Measurements from ENCODE around the gene TCEA3. TPM values are rescaled to one million over a fixed set of nuclear protein-coding genes. Genes with fewer than 3 reads are reported as not detected.
A peak's percentile ranks its signal among the peaks of the same experiment; 100 is the strongest.

TCEA3 gene
- total RNA-seq, 4 donors from 2014 or later: 64.6 to 125 (median 104) TPM

- Histone ChIP-seq H3K4me3 (peak within 1 kb of the TSS; percentile 70 to 88 (median 86)), H3K4me1 (peaks cover 3 to 36% (median 5%) of the 10 kb centered on the region in 4 donors), H3K27ac (peak within 1 kb of the TSS; percentile 94 to 100 (median 96)), H3K27me3 (no peaks in the 10 kb centered on the region), H3K36me3 (peaks cover 0 to 20% (median 0%) of the 10 kb centered on the region in 3 donors), H3K9me3 (peaks cover 0 to 11% (median 0%) of the 10 kb centered on the region in 4 donors)
- no peak for TF ChIP-seq POLR2A (IDR thresholded peaks at IDR 0.05)
- no peak for TF ChIP-seq CTCF (IDR thresholded peaks at IDR 0.05)
- DNase-seq: peak; percentile 60 to 76 (median 62)
These were observed 55.1 kb downstream of the TCEA3 start, which contains the start of gene ZNF436 for GRCh38 chr1:23369335-23370013. Gene ZNF436 (minus strand): TSS chr1:23369836. CDS start chr1:23368005, 1,831 bp downstream.

GRCh38 chr1:23368562-23369334, 55.8 kb downstream of the TCEA3 start:
- peak overlapping the region; percentile 94 to 100 (median 96) for H3K27ac ChIP-seq
- peak overlapping the region; percentile 70 to 88 (median 86) for H3K4me3 ChIP-seq
- peaks cover 0 to 27% (median 0%) of the 10 kb centered on the region in 3 donors for H3K36me3 ChIP-seq
- H3K27me3 ChIP-seq: no peaks in the 10 kb centered on the region
- H3K4me1 ChIP-seq: peaks cover 3 to 36% (median 5%) of the 10 kb centered on the region in 4 donors
- peak; percentile 91 to 96 (median 93) for DNase-seq
- TF ChIP-seq CTCF (IDR thresholded peaks at IDR 0.05) (peak in 3 of 6 experiments; percentile 4 to 14 (median 8)), POLR2A (IDR thresholded peaks at IDR 0.05) (peak; percentile 88 to 92)
- H3K9me3 ChIP-seq: peaks cover 0 to 18% (median 0%) of the 10 kb centered on the region in 4 donors

GRCh38 chr1:23367791-23368561, 56.6 kb downstream of the TCEA3 start:
- TF ChIP-seq CTCF (IDR thresholded peaks at IDR 0.05) (no peak), POLR2A (IDR thresholded peaks at IDR 0.05) (peak; percentile 79 to 86)
- Histone ChIP-seq H3K27ac (peak overlapping the region; percentile 94 to 100 (median 96)), H3K27me3 (no peaks in the 10 kb centered on the region), H3K4me1 (peaks cover 3 to 36% (median 5%) of the 10 kb centered on the region in 4 donors), H3K9me3 (peaks cover 0 to 26% (median 1%) of the 10 kb centered on the region in 4 donors), H3K36me3 (peaks cover 0 to 35% (median 0%) of the 10 kb centered on the region in 3 donors), H3K4me3 (peak overlapping the region; percentile 70 to 88 (median 86))
- peak; percentile 97 to 99 (median 99) for DNase-seq

GRCh38 chr1:23367451-23367790, 57.1 kb downstream of the TCEA3 start:
- H3K27me3 ChIP-seq: no peaks in the 10 kb centered on the region
- TF ChIP-seq POLR2A (IDR thresholded peaks at IDR 0.05) (no peak), CTCF (IDR thresholded peaks at IDR 0.05) (no peak)
- peak overlapping the region; percentile 94 to 100 (median 96) for H3K27ac ChIP-seq
- DNase-seq: no peak
- peak overlapping the region; percentile 70 to 88 (median 86) for H3K4me3 ChIP-seq
- peaks cover 3 to 36% (median 5%) of the 10 kb centered on the region in 4 donors for H3K4me1 ChIP-seq
- H3K36me3 ChIP-seq: peaks cover 0 to 40% (median 0%) of the 10 kb centered on the region in 3 donors
- H3K9me3 ChIP-seq: peaks cover 0 to 31% (median 7%) of the 10 kb centered on the region in 4 donors

GRCh38 chr1:23366598-23366997, 58.0 kb downstream of the TCEA3 start:
- no peak for TF ChIP-seq POLR2A (IDR thresholded peaks at IDR 0.05)
- no peak for TF ChIP-seq CTCF (IDR thresholded peaks at IDR 0.05)
- no peak overlapping the region for H3K27ac ChIP-seq
- H3K4me3 ChIP-seq: peak overlapping the region in 1 of 4 donors; percentile 85
- H3K9me3 ChIP-seq: peaks cover 0 to 39% (median 12%) of the 10 kb centered on the region in 4 donors
- DNase-seq: no peak
- H3K27me3 ChIP-seq: no peaks in the 10 kb centered on the region
- peaks cover 0 to 48% (median 0%) of the 10 kb centered on the region in 3 donors for H3K36me3 ChIP-seq
- peaks cover 3 to 36% (median 5%) of the 10 kb centered on the region in 4 donors for H3K4me1 ChIP-seq
